ENCODE measurements around the gene CPA3. TPM values are rescaled to one million over a fixed set of nuclear protein-coding genes. Genes with fewer than 3 reads are reported as not detected.

Gene CPA3
- total RNA-seq, 4 donors from 2014 or later: 1.9 to 19.8 (median 4.1) TPM

- intact Hi-C loops (cut with DNase I; ENCODE audit: low total_unique reads): no loop called here
- no peak overlapping the region for H3K4me3 ChIP-seq (ENCODE audit: low read depth, poor library complexity, severe bottlenecking)
- TF ChIP-seq POLR2A (IDR thresholded peaks at IDR 0.05) (no peak), CTCF (IDR thresholded peaks at IDR 0.05) (no peak)
- DNase-seq (ENCODE audit: low spot score in 2 of 2): no peak
These were observed 38.8 kb downstream of the CPA3 start for GRCh38 chr3:148903941-148904340.

GRCh38 chr3:148906667-148907066, 41.6 kb downstream of the CPA3 start:
- no peak for DNase-seq (ENCODE audit: low spot score in 2 of 2)
- no peak overlapping the region for H3K4me3 ChIP-seq (ENCODE audit: low read depth, poor library complexity, severe bottlenecking)
- TF ChIP-seq CTCF (IDR thresholded peaks at IDR 0.05): no peak
- no peak for TF ChIP-seq POLR2A (IDR thresholded peaks at IDR 0.05)
- 48 to 53% methylated on average over 2 of the region's 2 CpGs for WGBS, 2 donors
- intact Hi-C loops (cut with DNase I; ENCODE audit: low total_unique reads): no loop called here

GRCh38 chr3:148911173-148911572, 46.1 kb downstream of the CPA3 start:
- no peak for DNase-seq (ENCODE audit: low spot score in 2 of 2)
- H3K4me3 ChIP-seq (ENCODE audit: low read depth, poor library complexity, severe bottlenecking): no peak overlapping the region
- intact Hi-C loops (cut with DNase I; ENCODE audit: low total_unique reads): no loop called here
- TF ChIP-seq POLR2A (IDR thresholded peaks at IDR 0.05) (no peak), CTCF (IDR thresholded peaks at IDR 0.05) (no peak)
- 70 to 81% methylated on average over 2 of the region's 2 CpGs for WGBS, 2 donors

- TF ChIP-seq CTCF (IDR thresholded peaks at IDR 0.05): no peak
- TF ChIP-seq POLR2A (IDR thresholded peaks at IDR 0.05): no peak
- DNase-seq (ENCODE audit: low spot score in 2 of 2): no peak
- intact Hi-C loops (cut with DNase I; ENCODE audit: low total_unique reads): no loop called here
- WGBS, 2 donors: 88 to 92% methylated on average over 2 of the region's 2 CpGs
- no peak overlapping the region for H3K4me3 ChIP-seq (ENCODE audit: low read depth, poor library complexity, severe bottlenecking)
These were observed 46.5 kb downstream of the CPA3 start for GRCh38 chr3:148911592-148911991.

- intact Hi-C loops (cut with DNase I; ENCODE audit: low total_unique reads): no loop called here
- 85 to 89% methylated on average over 1 of the region's 1 CpG for WGBS, 2 donors
- H3K4me3 ChIP-seq (ENCODE audit: low read depth, poor library complexity, severe bottlenecking): no peak overlapping the region
These were observed 50.0 kb downstream of the CPA3 start for GRCh38 chr3:148914936-148915690.

More at GRCh38 chr3:148914936-148915690, 50.0 kb downstream of the CPA3 start:
- TF ChIP-seq CTCF (IDR thresholded peaks at IDR 0.05): no peak
- TF ChIP-seq POLR2A (IDR thresholded peaks at IDR 0.05): no peak
- no peak for DNase-seq (ENCODE audit: low spot score in 2 of 2)
